Liver (tissue), 9 donors: ENCODE results near the gene ERICH2. TPM values are rescaled to one million over a fixed set of nuclear protein-coding genes. Genes with fewer than 3 reads are reported as not detected.

Source experiments
- DNase-seq: peaks from one replicate; pipeline ENCODE4 v3.0.0-alpha.2; 2017; ENCODE audit warnings: low spot score
- H3K27ac ChIP-seq, 2 donors: one replicate each; pipeline ENCODE4 v1.7.0; 2013; ENCODE audit warnings: inconsistent platforms in 2 of 2, low read length in 2 of 2, control low read depth in 1 of 2, low read depth in 1 of 2, mild to moderate bottlenecking in 1 of 2
- H3K27me3 ChIP-seq, 4 donors: one replicate each; pipeline versions ENCODE4 v1.6.1 to v1.7.0; 2013; ENCODE audit warnings: low read length in 3 of 4, inconsistent platforms in 1 of 4, mild to moderate bottlenecking in 1 of 4, moderate library complexity in 1 of 4; ENCODE audit not compliant: control insufficient read depth in 4 of 4, insufficient read depth in 4 of 4
- H3K36me3 ChIP-seq, 4 donors: one replicate each; pipeline versions ENCODE4 v1.6.1 to v1.7.0; 2013; ENCODE audit warnings: low read length in 3 of 4, mild to moderate bottlenecking in 3 of 4, low read depth in 1 of 4, moderate library complexity in 1 of 4; ENCODE audit not compliant: control insufficient read depth in 4 of 4, insufficient read depth in 3 of 4
- H3K4me1 ChIP-seq, 4 donors: one replicate each; pipeline versions ENCODE4 v1.6.1 to v1.7.0; 2013; ENCODE audit warnings: low read length in 3 of 4, mild to moderate bottlenecking in 3 of 4, moderate library complexity in 1 of 4; ENCODE audit not compliant: control insufficient read depth in 4 of 4, insufficient read depth in 4 of 4
- H3K4me3 ChIP-seq, 3 donors: one replicate each; pipeline versions ENCODE4 v1.6.1 to v1.7.0; 2013; ENCODE audit warnings: low read length in 3 of 3, control low read depth in 1 of 3, low read depth in 1 of 3, mild to moderate bottlenecking in 1 of 3
- H3K9ac ChIP-seq, 2 donors: one replicate each; pipeline ENCODE4 v1.7.0; 2013; ENCODE audit warnings: low read length in 2 of 2, mild to moderate bottlenecking in 2 of 2, moderate library complexity in 2 of 2, control low read depth in 1 of 2, low read depth in 1 of 2
- H3K9me3 ChIP-seq, 4 donors: one replicate each; pipeline versions ENCODE4 v1.6.1 to v1.7.0; 2013; ENCODE audit warnings: low read length in 3 of 4; ENCODE audit not compliant: control insufficient read depth in 4 of 4
- ATF3 ChIP-seq: IDR thresholded peaks from 2 replicates; pipeline ENCODE4 v1.6.1; 2016; ENCODE audit warnings: antibody characterized with exemption
- CTCF ChIP-seq: fragments of 150-350 bp; IDR thresholded peaks from 2 replicates; pipeline ENCODE4 v1.5.1; 2017; ENCODE audit warnings: improper control_type of control experiment, low read depth, low read length; ENCODE audit not compliant: missing input control
- EGR1 ChIP-seq, 2 donors: IDR thresholded peaks; 2 replicates each; pipeline ENCODE4 v1.6.1; 2016 to 2018; ENCODE audit warnings: antibody characterized with exemption in 2 of 2, low read depth in 2 of 2
- FOXA1 ChIP-seq: IDR thresholded peaks from 2 replicates; pipeline ENCODE4 v1.6.1; 2016; ENCODE audit warnings: antibody characterized with exemption
- FOXA2 ChIP-seq: IDR thresholded peaks from 2 replicates; pipeline ENCODE4 v1.6.1; 2016; ENCODE audit warnings: antibody characterized with exemption
- GABPA ChIP-seq, 2 donors: IDR thresholded peaks in 1 of 2; conservative IDR thresholded peaks in 1 of 2; 2 replicates each; pipeline ENCODE4 v1.6.1; 2016; ENCODE audit warnings: antibody characterized with exemption in 2 of 2, mild to moderate bottlenecking in 1 of 2, moderate library complexity in 1 of 2
- HNF4A ChIP-seq, 2 donors: conservative IDR thresholded peaks; 2 replicates each; pipeline ENCODE4 v1.6.1; 2016; ENCODE audit warnings: antibody characterized with exemption in 2 of 2, mild to moderate bottlenecking in 2 of 2
- HNF4G ChIP-seq: IDR thresholded peaks from 2 replicates; pipeline ENCODE4 v1.6.1; 2016; ENCODE audit warnings: antibody characterized with exemption
- JUND ChIP-seq, 2 donors: IDR thresholded peaks; 2 replicates each; pipeline ENCODE4 v1.6.1; 2016; ENCODE audit warnings: antibody characterized with exemption in 2 of 2
- MAX ChIP-seq: IDR thresholded peaks from 2 replicates; pipeline ENCODE4 v1.6.1; 2016; ENCODE audit warnings: antibody characterized with exemption
- NR2F2 ChIP-seq: IDR thresholded peaks from 2 replicates; pipeline ENCODE4 v1.6.1; 2016; ENCODE audit warnings: antibody characterized with exemption
- RAD21 ChIP-seq, 2 donors: IDR thresholded peaks; 2 replicates each; pipeline ENCODE4 v1.6.1; 2016; ENCODE audit warnings: antibody characterized with exemption in 2 of 2, mild to moderate bottlenecking in 2 of 2
- REST ChIP-seq: IDR thresholded peaks from 2 replicates; pipeline ENCODE4 v1.6.1; 2016; ENCODE audit warnings: antibody characterized with exemption, mild to moderate bottlenecking
- RXRA ChIP-seq, 2 donors: IDR thresholded peaks; 2 replicates each; pipeline ENCODE4 v1.6.1; 2017 to 2018; ENCODE audit warnings: antibody characterized with exemption in 2 of 2, mild to moderate bottlenecking in 1 of 2
- SP1 ChIP-seq: IDR thresholded peaks from 2 replicates; pipeline ENCODE4 v1.6.1; 2018; ENCODE audit warnings: antibody characterized with exemption, mild to moderate bottlenecking
- TAF1 ChIP-seq: conservative IDR thresholded peaks from 2 replicates; pipeline ENCODE4 v1.6.1; 2016; ENCODE audit warnings: antibody characterized with exemption, mild to moderate bottlenecking
- YY1 ChIP-seq: IDR thresholded peaks from 2 replicates; pipeline ENCODE4 v1.6.1; 2016; ENCODE audit warnings: antibody characterized with exemption, mild to moderate bottlenecking
- ZBTB33 ChIP-seq: IDR thresholded peaks from 2 replicates; pipeline ENCODE4 v1.6.1; 2016; ENCODE audit warnings: antibody characterized with exemption
- WGBS: extraction: QIAGEN DNeasy Blood & Tissue Kit; methylation state at CpG from one replicate; pipeline ENCODE4 v1.1.7; 2013; 5-methylcytosine and 5-hydroxymethylcytosine counted together
- polyA plus RNA-seq, 2 donors: library from polyadenylated mRNA; stranded (reverse) in 1 of 2; unstranded in 1 of 2; fragments of 200-250 nt in 1 of 2; fragments of >200 nt in 1 of 2; fragmentation: Nextera tagmentation in 1 of 2; extraction: Ambion mirVana in 1 of 2; gene quantifications; one replicate each; pipeline versions ENCODE4 v1.2.1 to v1.2.3, GENCODE V29; 2013 to 2015
- total RNA-seq, 2 donors: library from RNA; depleted of rRNA; stranded (reverse); fragments of >200 nt; gene quantifications; one replicate each; pipeline ENCODE4 v1.2.3, GENCODE V29; 2014
- donor health status: healthy.
- donor health status: healthy.
- donor health status: healthy.
- donor health status: healthy.
- donor health status: healthy.

Gene ERICH2
- total and polyA plus RNA-seq, 4 donors, result 0.39 to 3.0 (median 0.42) TPM; not detected in 1

- Histone ChIP-seq H3K36me3 (no peaks in the 10 kb centered on the region), H3K4me1 (no peaks in the 10 kb centered on the region), H3K4me3 (no peak overlapping the region), H3K9me3 (no peaks in the 10 kb centered on the region), H3K9ac (no peak overlapping the region), H3K27ac (no peak overlapping the region), H3K27me3 (peaks cover 0 to 6% (median 1%) of the 10 kb centered on the region in 4 donors)
- WGBS, result 90% methylated on average over 3 of the region's 3 CpGs
- TF ChIP-seq RAD21 (IDR thresholded peaks at IDR 0.05) (no peak), MAX (no peak), FOXA1 (no peak), HNF4A (conservative IDR thresholded peaks at IDR 0.05) (no peak), CTCF (no peak)
- no peak for DNase-seq
Measured at GRCh38 chr2:170830166-170830565, 60.0 kb downstream of the ERICH2 start.

GRCh38 chr2:170831115-170831514, 60.9 kb downstream of the ERICH2 start:
- no peak for DNase-seq
- Histone ChIP-seq H3K27ac (no peak overlapping the region), H3K4me3 (no peak overlapping the region), H3K36me3 (no peaks in the 10 kb centered on the region), H3K9ac (no peak overlapping the region), H3K27me3 (peaks cover 0 to 6% (median 0%) of the 10 kb centered on the region in 4 donors), H3K4me1 (no peaks in the 10 kb centered on the region), H3K9me3 (no peaks in the 10 kb centered on the region)
- TF ChIP-seq JUND (IDR thresholded peaks at IDR 0.05) (no peak), RAD21 (IDR thresholded peaks at IDR 0.05) (no peak), FOXA2 (no peak), SP1 (no peak), HNF4G (no peak), EGR1 (IDR thresholded peaks at IDR 0.05; ENCODE audit: low read depth in 2 of 2) (no peak)
- 90% methylated on average over 4 of the region's 4 CpGs for WGBS

- 66% methylated on average over 5 of the region's 5 CpGs for WGBS
Measured at GRCh38 chr2:170836027-170836426, 65.8 kb downstream of the ERICH2 start.

More at GRCh38 chr2:170836027-170836426, 65.8 kb downstream of the ERICH2 start:
- DNase-seq, result no peak
- no peak overlapping the region for H3K27ac ChIP-seq
- H3K4me1 ChIP-seq, result no peaks in the 10 kb centered on the region
- no peak for TF ChIP-seq EGR1 (IDR thresholded peaks at IDR 0.05; ENCODE audit: low read depth in 2 of 2)
- no peak for TF ChIP-seq GABPA (IDR thresholded peaks at IDR 0.05 in 1 of 2, conservative IDR thresholded peaks at IDR 0.05 in 1 of 2)
- no peak for TF ChIP-seq YY1
- no peak for TF ChIP-seq NR2F2
- TF ChIP-seq HNF4G, result no peak
- no peak for TF ChIP-seq JUND (IDR thresholded peaks at IDR 0.05)
- no peak for TF ChIP-seq TAF1
- no peak for TF ChIP-seq FOXA2
- TF ChIP-seq HNF4A (conservative IDR thresholded peaks at IDR 0.05), result no peak
- no peak for TF ChIP-seq ATF3
- TF ChIP-seq MAX, result no peak
- TF ChIP-seq SP1, result no peak
- no peak for TF ChIP-seq REST
- TF ChIP-seq ZBTB33, result no peak
- TF ChIP-seq RXRA (IDR thresholded peaks at IDR 0.05), result no peak
- H3K9ac ChIP-seq, result no peak overlapping the region
- no peaks in the 10 kb centered on the region for H3K9me3 ChIP-seq
- H3K27me3 ChIP-seq, result no peaks in the 10 kb centered on the region
- H3K36me3 ChIP-seq, result no peaks in the 10 kb centered on the region
- H3K4me3 ChIP-seq, result no peak overlapping the region
